Stomach (tissue), 4 donors: ENCODE measurements around the gene IL20RA.

Experiments used
- EP300 ChIP-seq: sonication (generic); formaldehyde crosslinking; IDR thresholded peaks from one replicate; pipeline ENCODE4 v1.6.1; 2017; ENCODE audit warnings: antibody characterized with exemption
- POLR2A ChIP-seq, 4 donors: fragments of 450-650 bp; IDR thresholded peaks; one replicate each; pipeline ENCODE4 v1.6.1; 2016; ENCODE audit warnings: antibody characterized with exemption in 4 of 4, control low read depth in 2 of 4, mild to moderate bottlenecking in 1 of 4, moderate library complexity in 1 of 4
- POLR2AphosphoS5 ChIP-seq, 3 donors: sonication (generic); formaldehyde crosslinking; IDR thresholded peaks; one replicate each; pipeline ENCODE4 v1.6.1; 2016; ENCODE audit warnings: antibody characterized with exemption in 3 of 3
- TF ChIP-seq, protein P1 (sequence below), 7 experiments: fragments of 450-650 bp in 4 of 7; fragments of 200-600 bp in 3 of 7; sonication (generic) in 3 of 7; IDR thresholded peaks; one replicate each; pipeline ENCODE4 v1.5.1; 2016 to 2019; ENCODE audit warnings: antibody characterized with exemption in 7 of 7, control low read depth in 2 of 7, mild to moderate bottlenecking in 1 of 7

- TF ChIP-seq, protein P1, sequence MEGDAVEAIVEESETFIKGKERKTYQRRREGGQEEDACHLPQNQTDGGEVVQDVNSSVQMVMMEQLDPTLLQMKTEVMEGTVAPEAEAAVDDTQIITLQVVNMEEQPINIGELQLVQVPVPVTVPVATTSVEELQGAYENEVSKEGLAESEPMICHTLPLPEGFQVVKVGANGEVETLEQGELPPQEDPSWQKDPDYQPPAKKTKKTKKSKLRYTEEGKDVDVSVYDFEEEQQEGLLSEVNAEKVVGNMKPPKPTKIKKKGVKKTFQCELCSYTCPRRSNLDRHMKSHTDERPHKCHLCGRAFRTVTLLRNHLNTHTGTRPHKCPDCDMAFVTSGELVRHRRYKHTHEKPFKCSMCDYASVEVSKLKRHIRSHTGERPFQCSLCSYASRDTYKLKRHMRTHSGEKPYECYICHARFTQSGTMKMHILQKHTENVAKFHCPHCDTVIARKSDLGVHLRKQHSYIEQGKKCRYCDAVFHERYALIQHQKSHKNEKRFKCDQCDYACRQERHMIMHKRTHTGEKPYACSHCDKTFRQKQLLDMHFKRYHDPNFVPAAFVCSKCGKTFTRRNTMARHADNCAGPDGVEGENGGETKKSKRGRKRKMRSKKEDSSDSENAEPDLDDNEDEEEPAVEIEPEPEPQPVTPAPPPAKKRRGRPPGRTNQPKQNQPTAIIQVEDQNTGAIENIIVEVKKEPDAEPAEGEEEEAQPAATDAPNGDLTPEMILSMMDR (IDR thresholded peaks at IDR 0.05) = no peak
- TF ChIP-seq POLR2A (IDR thresholded peaks at IDR 0.05) (no peak), POLR2AphosphoS5 (IDR thresholded peaks at IDR 0.05) (no peak), EP300 (no peak)
Observed at GRCh38 chr6:136984578-136984977, 60.2 kb downstream of the IL20RA start.
